EH (cell line): Measurements from ENCODE around the gene ITM2C.
A peak's percentile ranks its signal among the peaks of the same experiment; 100 is the strongest.

Experiments used
- DNase-seq: peaks from one replicate; pipeline ENCODE4 v3.0.0-alpha.2; 2015; ENCODE audit warnings: low read depth

Gene ITM2C

GRCh38 chr2:230908092-230908594 is 43.4 kb downstream of the ITM2C start:
- no peak for DNase-seq

DNA sequence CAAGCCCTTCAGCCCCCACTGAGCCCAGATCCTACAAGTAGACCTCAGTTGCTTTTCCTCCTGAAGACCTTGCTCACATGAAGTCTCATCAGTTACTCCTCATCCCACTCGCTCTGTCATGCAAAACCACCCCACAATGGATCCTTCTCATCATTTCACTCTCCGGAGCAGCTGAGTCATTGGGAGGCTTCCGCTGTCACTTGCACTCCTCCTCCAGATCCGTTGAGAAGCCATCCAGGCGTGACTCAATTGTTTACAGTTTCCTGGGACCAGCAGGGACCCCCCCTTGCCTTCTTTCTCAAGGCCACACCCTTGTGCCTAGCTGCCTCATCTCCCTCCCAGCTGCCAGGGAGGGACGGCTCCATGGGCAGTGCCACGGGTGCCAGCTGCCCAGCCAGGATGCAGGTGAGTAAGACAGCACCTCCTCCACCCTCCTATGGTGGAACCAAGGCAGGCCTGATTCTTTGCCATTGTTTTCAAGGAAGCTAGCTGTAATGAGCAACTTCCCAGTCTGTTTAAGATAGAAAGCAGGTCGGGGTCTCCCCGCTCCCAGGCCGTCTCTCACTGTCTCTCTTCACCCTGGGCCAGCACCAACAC is 44.0 kb downstream of the ITM2C start:
- peak; percentile 92 for DNase-seq

DNA sequence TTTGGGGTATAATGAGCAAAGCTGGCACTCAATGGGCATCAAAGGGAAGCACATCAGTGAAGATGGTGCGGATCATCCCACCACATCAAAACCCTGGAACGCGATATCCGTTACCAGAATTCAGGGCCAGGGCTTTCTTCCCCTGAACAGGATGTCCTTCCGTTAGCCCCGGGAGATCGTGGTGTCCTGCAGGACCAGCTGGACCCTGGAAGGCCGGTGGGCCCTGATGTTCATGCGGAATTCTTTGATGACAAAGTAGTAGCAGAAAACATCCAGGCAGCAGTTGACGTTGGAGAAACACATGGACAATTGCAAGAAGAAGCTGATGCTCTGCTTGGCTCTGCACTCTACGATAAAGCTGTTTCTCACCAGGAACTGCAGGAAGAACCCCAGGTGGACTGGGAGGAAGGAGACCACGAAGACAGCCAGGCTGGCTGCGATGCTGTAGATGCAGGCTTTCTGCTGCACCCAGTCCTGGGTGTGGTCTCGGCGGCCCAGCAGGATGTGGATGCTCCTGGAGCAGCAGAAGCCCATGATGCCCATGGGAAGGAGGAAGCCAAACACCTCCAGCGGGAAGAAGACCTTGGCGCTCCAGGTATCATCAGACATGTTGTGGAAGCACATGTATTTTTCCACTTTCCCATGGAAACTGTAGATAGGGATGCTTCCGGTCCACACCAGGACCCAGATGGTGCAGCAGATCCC is 45.3 kb downstream of the ITM2C start:
- no peak for DNase-seq

DNA sequence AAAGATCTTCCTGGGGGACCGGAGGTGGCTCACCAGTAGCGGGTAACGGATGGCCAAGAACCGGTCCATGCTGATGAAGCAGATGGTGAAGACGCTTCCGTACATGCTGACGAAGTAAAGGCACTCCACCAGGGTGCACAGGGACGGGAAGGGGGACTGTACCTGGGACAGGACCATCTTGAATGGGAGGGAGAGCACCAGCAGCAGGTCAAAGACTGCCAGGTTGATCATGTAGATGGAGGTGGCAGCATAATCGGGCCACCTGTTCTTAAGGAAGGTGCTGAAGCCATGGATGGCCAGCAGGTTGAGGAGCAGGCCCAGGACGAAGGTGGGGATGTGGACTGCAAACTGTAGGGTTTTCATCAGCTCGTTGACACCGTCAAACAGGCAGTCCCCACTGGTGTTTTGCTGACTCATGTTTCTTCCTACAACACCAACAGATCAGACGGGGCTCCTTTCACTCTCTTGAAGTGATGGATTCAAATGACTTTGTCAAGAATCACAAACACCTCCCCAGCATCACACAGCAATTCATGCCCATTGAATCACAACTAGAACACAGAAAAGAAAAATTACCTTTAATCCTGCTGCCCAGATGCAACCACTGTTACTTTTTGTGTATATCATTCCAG is 45.9 kb downstream of the ITM2C start:
- DNase-seq = no peak

GRCh38 chr2:230912046-230912445 is 47.3 kb downstream of the ITM2C start:
- DNase-seq = no peak

- no peak for DNase-seq
Measured at GRCh38 chr2:230912724-230913123, 48.0 kb downstream of the ITM2C start.

DNA sequence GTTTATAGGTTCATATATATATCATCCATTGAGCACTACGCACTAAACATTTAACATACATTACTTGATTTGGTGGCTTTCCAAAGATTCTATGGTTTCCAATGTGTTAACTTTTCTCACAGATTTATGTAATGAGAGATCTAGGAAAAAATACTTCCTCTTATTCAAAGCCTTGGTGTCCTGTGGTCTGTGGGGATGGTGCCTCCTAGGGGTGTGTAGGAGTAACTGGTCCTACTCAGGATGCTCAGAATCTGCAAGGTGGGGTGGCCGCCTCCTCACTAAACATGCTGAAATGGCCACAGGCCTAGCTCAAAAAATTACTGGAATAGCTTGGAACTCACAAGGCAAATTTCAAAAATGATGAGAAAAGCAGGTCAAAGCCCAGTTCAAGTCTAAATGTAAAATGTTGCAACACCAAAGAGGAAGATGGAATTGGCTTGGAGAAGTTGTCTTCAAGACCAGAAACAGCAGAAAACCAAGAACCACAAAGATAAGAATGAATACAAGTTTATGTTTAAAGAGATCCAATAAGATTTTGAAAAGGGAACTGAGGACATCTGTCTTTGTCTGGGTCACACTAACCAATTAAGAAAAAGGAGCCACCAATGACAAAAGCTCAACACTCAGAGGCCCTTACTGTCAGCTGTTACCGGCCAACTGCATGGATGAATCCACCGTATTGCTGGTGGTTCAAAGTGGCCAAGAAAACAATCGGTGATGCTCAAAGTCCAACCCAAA is 48.8 kb downstream of the ITM2C start:
- peak; percentile 43 for DNase-seq

- no peak for DNase-seq
Measured at GRCh38 chr2:230914886-230915285, 50.1 kb downstream of the ITM2C start.

DNA sequence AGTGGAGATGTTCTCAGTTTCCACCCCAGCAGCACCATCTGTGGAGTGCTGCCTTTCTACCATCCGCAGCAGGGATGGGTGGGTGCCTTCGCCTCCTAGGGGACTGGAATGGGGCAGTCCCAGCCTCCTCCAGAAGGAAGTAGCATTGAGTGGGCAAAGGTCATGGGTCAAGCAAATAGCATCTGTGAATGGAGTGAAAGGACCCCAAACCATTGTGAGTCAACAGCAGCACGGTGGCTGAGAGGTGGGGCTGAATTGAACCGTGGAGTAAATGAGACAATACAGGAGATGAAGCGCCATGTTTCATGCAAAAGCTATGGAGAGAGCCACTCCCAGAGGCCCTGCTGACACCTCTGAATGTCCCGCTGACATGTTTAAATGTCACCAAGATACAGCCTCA is 50.6 kb downstream of the ITM2C start:
- no peak for DNase-seq

GRCh38 chr2:230916218-230916617 is 51.5 kb downstream of the ITM2C start:
- no peak for DNase-seq

- DNase-seq = no peak
Measured at GRCh38 chr2:230919240-230919639, 54.5 kb downstream of the ITM2C start.

- DNase-seq = no peak
Measured at GRCh38 chr2:230919681-230920080, 54.9 kb downstream of the ITM2C start.

DNA sequence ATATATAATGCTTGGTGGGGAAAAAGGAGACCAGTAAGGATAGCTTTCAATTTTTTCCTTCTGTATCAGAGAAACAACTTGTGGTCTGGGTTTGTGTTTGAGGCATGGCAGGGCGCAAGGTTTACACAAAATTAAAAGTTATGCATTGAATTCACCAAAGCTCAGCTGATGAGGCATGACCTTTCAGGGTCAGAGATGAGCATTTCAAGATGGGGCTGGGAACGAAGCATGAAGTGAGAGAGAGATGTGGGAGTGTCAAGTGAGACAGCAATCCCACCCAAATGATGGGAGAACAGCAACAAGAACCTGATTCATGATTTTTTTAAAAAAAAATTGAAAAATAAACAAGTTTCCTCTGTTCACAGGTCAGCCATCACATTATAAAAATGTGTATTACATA is 55.4 kb downstream of the ITM2C start:
- no peak for DNase-seq

GRCh38 chr2:230921806-230922595 is 57.3 kb downstream of the ITM2C start:
- DNase-seq = no peak

- no peak for DNase-seq
Measured at GRCh38 chr2:230922951-230923717, 58.4 kb downstream of the ITM2C start.

- no peak for DNase-seq
Measured at GRCh38 chr2:230924092-230924469, 59.3 kb downstream of the ITM2C start.

- DNase-seq = no peak
Measured at GRCh38 chr2:230924470-230925341, 60.0 kb downstream of the ITM2C start, which contains the start of gene GPR55. Gene GPR55 (minus strand): TSS chr2:230925242. CDS start chr2:230910962, 14,280 bp downstream.

DNA sequence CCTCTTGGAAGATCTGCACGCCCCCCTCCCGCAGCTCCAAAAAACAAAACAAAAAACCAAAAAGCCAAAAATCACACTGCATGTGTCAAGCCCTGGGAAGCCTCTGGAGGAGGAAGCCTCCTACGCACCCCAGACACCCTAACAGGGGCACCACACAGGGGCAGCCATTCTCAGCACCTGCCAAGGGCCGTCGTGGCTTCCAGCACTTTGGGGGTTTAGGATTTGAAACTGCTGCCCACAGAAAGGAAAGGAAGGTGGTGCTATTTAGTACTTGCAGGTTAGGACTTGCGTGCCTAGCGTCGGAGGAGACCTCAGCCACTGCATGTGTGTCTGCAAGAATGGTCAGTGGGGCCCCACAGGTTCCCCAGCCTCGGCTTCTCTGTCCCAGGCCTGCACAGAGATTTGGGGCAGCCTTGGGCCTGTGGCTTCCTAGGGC is 60.7 kb downstream of the ITM2C start:
- DNase-seq = no peak

DNA sequence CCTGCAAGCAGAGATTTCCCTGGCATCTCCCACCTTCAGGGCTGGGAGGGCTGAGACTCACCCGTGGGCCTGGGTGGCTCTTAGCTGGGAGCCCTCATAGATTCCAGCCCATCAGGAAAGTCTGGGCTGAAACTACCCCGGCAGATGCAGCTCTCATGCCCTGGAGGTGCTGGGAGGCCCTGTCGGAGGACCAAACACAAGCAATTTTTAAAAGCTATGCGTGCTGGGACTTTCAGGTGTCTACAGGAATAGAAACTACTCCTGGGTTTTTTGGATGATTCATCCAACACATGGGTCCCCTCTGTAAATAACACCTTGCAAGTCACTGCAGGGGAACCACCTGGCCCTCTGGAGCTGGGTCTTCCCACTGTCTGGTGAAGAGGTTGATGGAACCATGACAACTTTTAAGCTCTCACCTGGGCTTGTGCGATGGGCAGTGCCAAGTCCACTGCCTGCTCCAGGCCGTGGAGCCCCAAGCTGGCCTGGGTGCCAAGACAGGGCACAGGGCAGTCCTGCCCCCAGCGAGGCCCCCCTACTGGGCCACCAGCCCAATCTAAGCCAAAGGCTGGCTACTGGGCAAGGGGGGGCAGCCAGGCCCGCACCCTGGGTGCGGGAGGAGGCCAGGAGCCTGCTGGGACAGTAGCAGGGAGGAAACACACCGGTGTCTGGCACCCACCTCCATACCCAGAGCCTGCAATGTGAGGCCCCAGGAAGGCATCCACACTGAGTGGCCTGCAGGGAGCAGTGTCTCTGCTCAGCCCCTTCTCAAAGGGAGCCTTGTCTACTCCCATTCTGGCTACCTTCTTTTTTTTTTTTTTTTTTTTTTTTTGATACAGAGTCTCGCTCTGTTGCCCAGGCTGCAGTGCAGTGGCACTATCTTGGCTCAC is 61.4 kb downstream of the ITM2C start:
- no peak for DNase-seq
